C4-2B (cell line): ENCODE data around the gene MDK.
A peak's percentile ranks its signal among the peaks of the same experiment; 100 is the strongest.

Experiments used
- ZFX ChIP-seq: fragments of 450-650 bp; IDR thresholded peaks from 2 replicates; pipeline ENCODE4 v1.6.1; 2017
- TF ChIP-seq, protein P1 (sequence below): fragments of 450-650 bp; conservative IDR thresholded peaks from 2 replicates; pipeline ENCODE4 v1.5.1; 2017; ENCODE audit warnings: mild to moderate bottlenecking

DNA sequence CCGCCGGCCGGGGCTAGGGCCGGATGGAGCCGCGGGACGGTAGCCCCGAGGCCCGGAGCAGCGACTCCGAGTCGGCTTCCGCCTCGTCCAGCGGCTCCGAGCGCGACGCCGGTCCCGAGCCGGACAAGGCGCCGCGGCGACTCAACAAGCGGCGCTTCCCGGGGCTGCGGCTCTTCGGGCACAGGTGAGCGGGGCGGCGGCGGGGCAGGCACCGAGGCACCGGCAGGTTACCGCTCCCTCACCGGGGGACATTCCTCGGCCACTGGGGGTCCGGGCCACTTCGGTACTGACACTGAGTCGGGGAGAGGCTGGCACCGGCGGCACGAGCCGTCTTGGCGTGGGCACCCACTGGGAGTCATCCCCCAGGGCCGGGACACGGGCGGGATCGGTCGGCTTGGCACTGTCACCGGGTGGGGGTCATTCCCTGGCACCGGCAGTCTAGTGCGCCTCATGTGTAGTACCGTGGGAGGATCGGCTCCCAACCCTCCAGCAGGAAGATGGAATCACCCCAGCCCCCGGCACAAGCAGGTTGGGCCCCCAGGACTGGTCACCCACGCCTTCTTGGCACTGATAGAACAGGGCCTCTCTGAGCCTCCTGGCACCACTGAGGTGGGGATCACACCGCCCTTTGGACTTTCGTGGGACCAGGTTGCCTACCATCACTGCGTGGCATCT lies 33.7 kb upstream of the MDK start:
- TF ChIP-seq, protein P1, sequence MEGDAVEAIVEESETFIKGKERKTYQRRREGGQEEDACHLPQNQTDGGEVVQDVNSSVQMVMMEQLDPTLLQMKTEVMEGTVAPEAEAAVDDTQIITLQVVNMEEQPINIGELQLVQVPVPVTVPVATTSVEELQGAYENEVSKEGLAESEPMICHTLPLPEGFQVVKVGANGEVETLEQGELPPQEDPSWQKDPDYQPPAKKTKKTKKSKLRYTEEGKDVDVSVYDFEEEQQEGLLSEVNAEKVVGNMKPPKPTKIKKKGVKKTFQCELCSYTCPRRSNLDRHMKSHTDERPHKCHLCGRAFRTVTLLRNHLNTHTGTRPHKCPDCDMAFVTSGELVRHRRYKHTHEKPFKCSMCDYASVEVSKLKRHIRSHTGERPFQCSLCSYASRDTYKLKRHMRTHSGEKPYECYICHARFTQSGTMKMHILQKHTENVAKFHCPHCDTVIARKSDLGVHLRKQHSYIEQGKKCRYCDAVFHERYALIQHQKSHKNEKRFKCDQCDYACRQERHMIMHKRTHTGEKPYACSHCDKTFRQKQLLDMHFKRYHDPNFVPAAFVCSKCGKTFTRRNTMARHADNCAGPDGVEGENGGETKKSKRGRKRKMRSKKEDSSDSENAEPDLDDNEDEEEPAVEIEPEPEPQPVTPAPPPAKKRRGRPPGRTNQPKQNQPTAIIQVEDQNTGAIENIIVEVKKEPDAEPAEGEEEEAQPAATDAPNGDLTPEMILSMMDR, result 0 out of 2 replicates have a peak, but pooled peaks have one; percentile 29
- peak; percentile 47; the same call in 1 of the 2 replicates for TF ChIP-seq ZFX
